Trophoblast cell (in vitro differentiated cells and primary cell): Measurements from ENCODE around the gene SLC9A4.

Source experiments
- DNase-seq, 2 donors: peaks; one replicate each; pipeline ENCODE4 v3.0.0-alpha.2; 2016
- H2AFZ ChIP-seq: 2 replicates; pipeline ENCODE4 v1.6.1; 2013; ENCODE audit warnings: low read length, moderate library complexity, mild to moderate bottlenecking; ENCODE audit not compliant: insufficient read depth, poor library complexity
- H2AK5ac ChIP-seq: 2 replicates; pipeline ENCODE4 v1.6.1; 2013; ENCODE audit warnings: mild to moderate bottlenecking, low read length
- H2BK120ac ChIP-seq: 2 replicates; pipeline ENCODE4 v1.6.1; 2013; ENCODE audit warnings: low read length, mild to moderate bottlenecking, moderate library complexity; ENCODE audit not compliant: insufficient read depth, poor library complexity
- H2BK12ac ChIP-seq: 2 replicates; pipeline ENCODE4 v1.6.1; 2013; ENCODE audit warnings: mild to moderate bottlenecking, low read length, moderate library complexity
- H2BK5ac ChIP-seq: 2 replicates; pipeline ENCODE4 v1.6.1; 2013; ENCODE audit warnings: low read length, low read depth, moderate library complexity, mild to moderate bottlenecking; ENCODE audit not compliant: poor library complexity
- H3K14ac ChIP-seq: 2 replicates; pipeline ENCODE4 v1.6.1; 2013; ENCODE audit warnings: mild to moderate bottlenecking, low read length
- H3K18ac ChIP-seq: 2 replicates; pipeline ENCODE4 v1.6.1; 2013; ENCODE audit warnings: mild to moderate bottlenecking, low read length
- H3K23ac ChIP-seq: 2 replicates; pipeline ENCODE4 v1.6.1; 2013; ENCODE audit warnings: low read length
- H3K27ac ChIP-seq: 2 replicates; pipeline ENCODE4 v1.5.1; 2013; ENCODE audit warnings: low read depth, mild to moderate bottlenecking, inconsistent platforms, low read length, moderate library complexity
- H3K27me3 ChIP-seq: 2 replicates; pipeline ENCODE4 v1.6.1; 2013; ENCODE audit warnings: inconsistent platforms, mild to moderate bottlenecking, low read length, moderate library complexity; ENCODE audit not compliant: insufficient read depth
- H3K36me3 ChIP-seq, 2 experiments: 1 replicate in 1 of 2; 2 replicates in 1 of 2; pipeline ENCODE4 v1.6.1; 2013; ENCODE audit warnings: low read length in 2 of 2, mild to moderate bottlenecking in 2 of 2, moderate library complexity in 1 of 2; ENCODE audit not compliant: insufficient read depth in 2 of 2, control insufficient read depth in 1 of 2
- H3K4ac ChIP-seq: 2 replicates; pipeline ENCODE4 v1.6.1; 2013; ENCODE audit warnings: low read depth, mild to moderate bottlenecking, low read length, moderate library complexity
- H3K4me1 ChIP-seq, 2 experiments: 1 replicate in 1 of 2; 2 replicates in 1 of 2; pipeline ENCODE4 v1.6.1; 2013; ENCODE audit warnings: low read length in 2 of 2, mild to moderate bottlenecking in 2 of 2, moderate library complexity in 1 of 2; ENCODE audit not compliant: insufficient read depth in 2 of 2, control insufficient read depth in 1 of 2
- H3K4me2 ChIP-seq: 2 replicates; pipeline ENCODE4 v1.6.1; 2013; ENCODE audit warnings: inconsistent platforms, mild to moderate bottlenecking, low read length, moderate library complexity
- H3K4me3 ChIP-seq: 2 replicates; pipeline ENCODE4 v1.5.1; 2013; ENCODE audit warnings: mild to moderate bottlenecking, low read depth, low read length, inconsistent platforms
- H3K79me1 ChIP-seq: one replicate; pipeline ENCODE4 v1.6.1; 2013; ENCODE audit warnings: low read length
- H3K79me2 ChIP-seq: 2 replicates; pipeline ENCODE4 v1.6.1; 2013; ENCODE audit warnings: low read length, mild to moderate bottlenecking; ENCODE audit not compliant: control insufficient read depth, insufficient read depth, poor library complexity
- H3K9ac ChIP-seq: 2 replicates; pipeline ENCODE4 v1.6.1; 2013; ENCODE audit warnings: mild to moderate bottlenecking, low read length
- H3K9me3 ChIP-seq: 2 replicates; pipeline ENCODE4 v1.6.1; 2013; ENCODE audit warnings: low read depth, mild to moderate bottlenecking, control low read depth, inconsistent platforms, low read length; ENCODE audit not compliant: insufficient read depth
- H4K12ac ChIP-seq: 2 replicates; pipeline ENCODE4 v1.6.1; 2013; ENCODE audit warnings: low read depth, mild to moderate bottlenecking, low read length, moderate library complexity
- H4K8ac ChIP-seq: 2 replicates; pipeline ENCODE4 v1.6.1; 2013; ENCODE audit warnings: low read depth, mild to moderate bottlenecking, low read length, moderate library complexity
- H4K91ac ChIP-seq: one replicate; pipeline ENCODE4 v1.6.1; 2013; ENCODE audit warnings: low read depth, mild to moderate bottlenecking, low read length, moderate library complexity
- WGBS: extraction: QIAGEN DNeasy Blood & Tissue Kit; methylation state at CpG from one replicate; pipeline ENCODE4 v1.1.7; 2013; ENCODE audit warnings: missing lambda C conversion rate; ENCODE audit not compliant: insufficient read length, insufficient coverage; ENCODE audit errors: extremely low coverage; 5-methylcytosine and 5-hydroxymethylcytosine counted together

SLC9A4 gene

GRCh38 chr2:102522890-102523289 lies 49.9 kb downstream of the SLC9A4 start:
- Histone ChIP-seq H4K12ac (no peak overlapping the region), H3K79me1 (no peaks in the 10 kb centered on the region), H3K18ac (no peak overlapping the region), H3K4me3 (no peak overlapping the region), H2BK12ac (no peak overlapping the region), H3K79me2 (no peaks in the 10 kb centered on the region), H2AK5ac (no peak overlapping the region), H3K9ac (no peak overlapping the region), H3K36me3 (no peaks in the 10 kb centered on the region), H3K9me3 (no peaks in the 10 kb centered on the region), H2AFZ (no peak overlapping the region), H4K8ac (no peak overlapping the region), H3K14ac (no peak overlapping the region), H4K91ac (no peak overlapping the region), H3K27me3 (no peaks in the 10 kb centered on the region), H3K4ac (no peak overlapping the region), H2BK5ac (no peak overlapping the region), H2BK120ac (no peak overlapping the region), H3K4me1 (peaks cover 0 to 2% of the 10 kb centered on the region in 2 experiments), H3K23ac (no peak overlapping the region), H3K4me2 (no peak overlapping the region), H3K27ac (no peak overlapping the region)
- WGBS: no CpG with 5 or more reads among the region's 3 CpGs
- no peak for DNase-seq

- H3K18ac ChIP-seq: no peak overlapping the region
- H3K79me2 ChIP-seq: no peaks in the 10 kb centered on the region
- H2BK12ac ChIP-seq: no peak overlapping the region
- H3K27ac ChIP-seq: no peak overlapping the region
- H3K23ac ChIP-seq: no peak overlapping the region
- no peak overlapping the region for H2AFZ ChIP-seq
- no peak for DNase-seq
- H3K4me2 ChIP-seq: no peak overlapping the region
- H4K8ac ChIP-seq: no peak overlapping the region
- no peak overlapping the region for H4K12ac ChIP-seq
- H2BK120ac ChIP-seq: no peak overlapping the region
- H2BK5ac ChIP-seq: no peak overlapping the region
- H2AK5ac ChIP-seq: no peak overlapping the region
- peaks cover 0 to 2% of the 10 kb centered on the region in 2 experiments for H3K4me1 ChIP-seq
- H3K9me3 ChIP-seq: no peaks in the 10 kb centered on the region
- H3K36me3 ChIP-seq: no peaks in the 10 kb centered on the region
- no CpG with 5 or more reads among the region's 3 CpGs for WGBS
- no peaks in the 10 kb centered on the region for H3K27me3 ChIP-seq
- no peaks in the 10 kb centered on the region for H3K79me1 ChIP-seq
- no peak overlapping the region for H3K4me3 ChIP-seq
- H3K9ac ChIP-seq: no peak overlapping the region
- no peak overlapping the region for H3K4ac ChIP-seq
- no peak overlapping the region for H4K91ac ChIP-seq
- no peak overlapping the region for H3K14ac ChIP-seq
These were observed 50.6 kb downstream of the SLC9A4 start for GRCh38 chr2:102523651-102524050.

GRCh38 chr2:102527086-102527485 lies 54.1 kb downstream of the SLC9A4 start:
- H3K27ac ChIP-seq: no peak overlapping the region
- no peak overlapping the region for H2BK12ac ChIP-seq
- no peak overlapping the region for H2AFZ ChIP-seq
- no peak overlapping the region for H3K23ac ChIP-seq
- no peak for DNase-seq
- no peaks in the 10 kb centered on the region for H3K79me1 ChIP-seq
- no peaks in the 10 kb centered on the region for H3K27me3 ChIP-seq
- no peak overlapping the region for H3K14ac ChIP-seq
- H3K4me1 ChIP-seq: peaks cover 0 to 2% of the 10 kb centered on the region in 2 experiments
- H4K12ac ChIP-seq: no peak overlapping the region
- no peak overlapping the region for H3K9ac ChIP-seq
- H3K4ac ChIP-seq: no peak overlapping the region
- no peak overlapping the region for H2BK5ac ChIP-seq
- no peak overlapping the region for H2AK5ac ChIP-seq
- H4K91ac ChIP-seq: no peak overlapping the region
- H3K79me2 ChIP-seq: peaks cover 2% of the 10 kb centered on the region
- H3K4me3 ChIP-seq: no peak overlapping the region
- no peak overlapping the region for H3K18ac ChIP-seq
- H2BK120ac ChIP-seq: no peak overlapping the region
- H3K9me3 ChIP-seq: no peaks in the 10 kb centered on the region
- no peak overlapping the region for H3K4me2 ChIP-seq
- no peak overlapping the region for H4K8ac ChIP-seq
- H3K36me3 ChIP-seq: no peaks in the 10 kb centered on the region

- H3K4me3 ChIP-seq: no peak overlapping the region
- no peak overlapping the region for H2AFZ ChIP-seq
- H3K4me1 ChIP-seq: peaks cover 4 to 5% of the 10 kb centered on the region in 2 experiments
- H3K9ac ChIP-seq: no peak overlapping the region
- no peak overlapping the region for H3K4me2 ChIP-seq
- H3K27me3 ChIP-seq: no peaks in the 10 kb centered on the region
- no peaks in the 10 kb centered on the region for H3K79me1 ChIP-seq
- no peak overlapping the region for H4K91ac ChIP-seq
- no CpG with 5 or more reads among the region's 2 CpGs for WGBS
- H4K8ac ChIP-seq: no peak overlapping the region
- H3K23ac ChIP-seq: no peak overlapping the region
- H3K4ac ChIP-seq: no peak overlapping the region
- no peak overlapping the region for H3K18ac ChIP-seq
- no peak overlapping the region for H2AK5ac ChIP-seq
- no peaks in the 10 kb centered on the region for H3K9me3 ChIP-seq
- no peak overlapping the region for H2BK120ac ChIP-seq
- no peak overlapping the region for H3K27ac ChIP-seq
- H3K36me3 ChIP-seq: no peaks in the 10 kb centered on the region
- DNase-seq: no peak
- no peak overlapping the region for H4K12ac ChIP-seq
- no peak overlapping the region for H3K14ac ChIP-seq
- no peaks in the 10 kb centered on the region for H3K79me2 ChIP-seq
- no peak overlapping the region for H2BK12ac ChIP-seq
- no peak overlapping the region for H2BK5ac ChIP-seq
These were observed 65.5 kb downstream of the SLC9A4 start for GRCh38 chr2:102538491-102538890.
